DOHH2 (cell line): ENCODE results near the gene IL22RA1.

Experiments
- H3F3A ChIP-seq: fragments of 200-600 bp; sonication (generic), shearing (Covaris generic); 2 replicates; pipeline ENCODE4 v1.6.0; 2016; ENCODE audit warnings: antibody characterized with exemption, mild to moderate bottlenecking; ENCODE audit not compliant: control insufficient read depth, insufficient read depth
- H3K27ac ChIP-seq: fragments of 200-600 bp; sonication (generic); 2 replicates; pipeline ENCODE4 v1.5.1; 2014; ENCODE audit warnings: low read depth, mild to moderate bottlenecking, low read length, moderate library complexity
- H3K27me3 ChIP-seq: fragments of 200-600 bp; sonication (generic); 2 replicates; pipeline ENCODE4 v1.6.1; 2014; ENCODE audit warnings: mild to moderate bottlenecking, low read length, mixed read lengths; ENCODE audit not compliant: control insufficient read depth
- H3K36me3 ChIP-seq: fragments of 200-600 bp; sonication (generic); 2 replicates; pipeline ENCODE4 v1.6.1; 2014; ENCODE audit warnings: mild to moderate bottlenecking, low read length, moderate library complexity, mixed read lengths; ENCODE audit not compliant: control insufficient read depth
- H3K4me1 ChIP-seq: fragments of 200-600 bp; sonication (generic); 2 replicates; pipeline ENCODE4 v1.6.1; 2014; ENCODE audit warnings: mild to moderate bottlenecking, low read length, mixed read lengths; ENCODE audit not compliant: control insufficient read depth
- H3K4me2 ChIP-seq: fragments of 200-600 bp; sonication (generic); 2 replicates; pipeline ENCODE4 v1.6.0; 2014; ENCODE audit warnings: mild to moderate bottlenecking, low read length, moderate library complexity
- H3K4me3 ChIP-seq: fragments of 200-600 bp; sonication (generic); 2 replicates; pipeline ENCODE4 v1.5.1; 2014; ENCODE audit warnings: mild to moderate bottlenecking, low read length, mixed read lengths
- H3K79me2 ChIP-seq: fragments of 200-600 bp; sonication (generic); 2 replicates; pipeline ENCODE4 v1.6.1; 2014; ENCODE audit warnings: mild to moderate bottlenecking, low read length, mixed read lengths; ENCODE audit not compliant: control insufficient read depth
- H3K9me2 ChIP-seq: fragments of 200-600 bp; sonication (generic); replicated peaks from 2 replicates; pipeline ENCODE4 v1.6.1; 2014; ENCODE audit warnings: mild to moderate bottlenecking, low read length, mixed read lengths; ENCODE audit not compliant: control insufficient read depth
- H3K9me3 ChIP-seq: fragments of 200-600 bp; sonication (generic); 2 replicates; pipeline ENCODE4 v1.6.1; 2014; ENCODE audit warnings: antibody characterized with exemption, low read length, mixed read lengths; ENCODE audit not compliant: control insufficient read depth, insufficient read depth
- H4K20me1 ChIP-seq: fragments of 200-600 bp; sonication (generic); 2 replicates; pipeline ENCODE4 v1.6.0; 2014; ENCODE audit warnings: low read depth, mild to moderate bottlenecking, antibody characterized with exemption, low read length, moderate library complexity; ENCODE audit not compliant: control insufficient read depth, insufficient read depth
- CTCF ChIP-seq: fragments of 200-600 bp; sonication (generic); IDR thresholded peaks from one replicate; pipeline ENCODE4 v1.5.1; 2014; ENCODE audit warnings: antibody characterized with exemption, mild to moderate bottlenecking, low read depth, low read length; ENCODE audit not compliant: poor library complexity, severe bottlenecking
- EZH2phosphoT487 ChIP-seq: fragments of 200-600 bp; sonication (generic); IDR thresholded peaks from 2 replicates; pipeline ENCODE4 v1.6.1; 2017; ENCODE audit warnings: borderline replicate concordance, mild to moderate bottlenecking, antibody characterized with exemption, low read length, moderate library complexity, mixed read lengths

Gene IL22RA1

GRCh38 chr1:24125456-24125855 lies 17.5 kb downstream of the IL22RA1 start:
- TF ChIP-seq EZH2phosphoT487: no peak
- TF ChIP-seq CTCF: no peak
- Histone ChIP-seq H3K27me3 (peaks cover 3% of the 10 kb centered on the region), H3K9me3 (no peaks in the 10 kb centered on the region), H3K27ac (no peak overlapping the region), H3K4me1 (no peaks in the 10 kb centered on the region), H3K36me3 (no peaks in the 10 kb centered on the region), H3K79me2 (no peaks in the 10 kb centered on the region), H3K4me3 (no peak overlapping the region), H3K9me2 (no peaks in the 10 kb centered on the region), H4K20me1 (no peaks in the 10 kb centered on the region), H3F3A (no peaks in the 10 kb centered on the region), H3K4me2 (no peak overlapping the region)

GRCh38 chr1:24124980-24125379 lies 18.0 kb downstream of the IL22RA1 start:
- H3K27me3 ChIP-seq: peaks cover 5% of the 10 kb centered on the region
- no peaks in the 10 kb centered on the region for H4K20me1 ChIP-seq
- no peak overlapping the region for H3K4me3 ChIP-seq
- no peaks in the 10 kb centered on the region for H3K9me2 ChIP-seq
- H3K4me1 ChIP-seq: no peaks in the 10 kb centered on the region
- H3K27ac ChIP-seq: no peak overlapping the region
- H3K36me3 ChIP-seq: no peaks in the 10 kb centered on the region
- TF ChIP-seq CTCF (no peak), EZH2phosphoT487 (no peak)
- H3F3A ChIP-seq: no peaks in the 10 kb centered on the region
- no peaks in the 10 kb centered on the region for H3K9me3 ChIP-seq
- H3K4me2 ChIP-seq: no peak overlapping the region
- H3K79me2 ChIP-seq: no peaks in the 10 kb centered on the region

GRCh38 chr1:24123611-24124010 lies 19.3 kb downstream of the IL22RA1 start:
- Histone ChIP-seq H3K9me2 (no peaks in the 10 kb centered on the region), H4K20me1 (no peaks in the 10 kb centered on the region), H3K4me2 (no peak overlapping the region), H3K9me3 (no peaks in the 10 kb centered on the region), H3K27me3 (peaks cover 6% of the 10 kb centered on the region), H3K79me2 (no peaks in the 10 kb centered on the region), H3K4me1 (no peaks in the 10 kb centered on the region), H3K36me3 (no peaks in the 10 kb centered on the region), H3F3A (no peaks in the 10 kb centered on the region), H3K27ac (no peak overlapping the region), H3K4me3 (no peak overlapping the region)
- TF ChIP-seq CTCF (no peak), EZH2phosphoT487 (no peak)

GRCh38 chr1:24122776-24123175 lies 20.2 kb downstream of the IL22RA1 start:
- peaks cover 6% of the 10 kb centered on the region for H3K27me3 ChIP-seq
- no peak overlapping the region for H3K4me3 ChIP-seq
- H4K20me1 ChIP-seq: no peaks in the 10 kb centered on the region
- no peaks in the 10 kb centered on the region for H3K9me2 ChIP-seq
- no peak overlapping the region for H3K4me2 ChIP-seq
- H3K27ac ChIP-seq: no peak overlapping the region
- no peaks in the 10 kb centered on the region for H3K4me1 ChIP-seq
- H3K79me2 ChIP-seq: no peaks in the 10 kb centered on the region
- H3K9me3 ChIP-seq: no peaks in the 10 kb centered on the region
- H3F3A ChIP-seq: no peaks in the 10 kb centered on the region
- H3K36me3 ChIP-seq: no peaks in the 10 kb centered on the region
- no peak for TF ChIP-seq EZH2phosphoT487
- TF ChIP-seq CTCF: no peak
